GM12878 (cell line): Measurements from ENCODE around the gene BCL2L13. TPM values are rescaled to one million over a fixed set of nuclear protein-coding genes. Genes with fewer than 3 reads are reported as not detected.

Experiments
- ATAC-seq: fragments of 200-7000 bp; cut with Tn5 transposase; 3 replicates; pipeline ENCODE4 v1.9.1; 2020; ENCODE audit warnings: mild to moderate bottlenecking, moderate library complexity
- BruUV-seq: library from RNA; stranded (reverse); fragments of 400-500 nt; replicated peaks from 2 replicates; lab custom pipeline; 2021; lab: Mats Ljungman, UMichigan
- CTCF ChIA-PET: fragments of 300-600 bp; sonication (Branson Sonifier 250); formaldehyde crosslinking; extraction: SDS; loops from one replicate; lab custom pipeline; 2021; ENCODE audit warnings: inconsistent platforms; lab: Yijun Ruan, JAX
- POLR2A ChIA-PET: fragments of 350-600 bp; formaldehyde crosslinking; extraction: SDS; loops from one replicate; lab custom pipeline; 2021; ENCODE audit warnings: inconsistent platforms; lab: Charles Lee
- RAD21 ChIA-PET: fragments of 300-600 bp; sonication (Branson Sonifier 250); formaldehyde crosslinking; loops from one replicate; lab custom pipeline; 2023; ENCODE audit warnings: antibody characterized with exemption; ENCODE audit not compliant: unreplicated experiment; lab: Charles Lee
- SMC1A ChIA-PET: fragments of 300-600 bp; sonication (Branson Sonifier 250); formaldehyde crosslinking; loops from one replicate; lab custom pipeline; 2023; ENCODE audit not compliant: unreplicated experiment, uncharacterized antibody; lab: Charles Lee
- DNase-seq: peaks from one replicate; pipeline ENCODE4 v3.0.0-alpha.2; 2011; ENCODE audit warnings: low read depth, low spot score
- FAIRE-seq: peaks from 3 replicates; lab custom pipeline; 2011; peaks lifted over from hg19 to GRCh38; lab: Jason Lieb, UNC
- H2AFZ ChIP-seq: 2 replicates; pipeline ENCODE4 v1.6.0; 2011; ENCODE audit warnings: low read depth, low read length, control low read depth; ENCODE audit not compliant: control insufficient read depth
- H3K27ac ChIP-seq: 2 replicates; pipeline ENCODE4 v1.5.1; 2011; ENCODE audit warnings: control low read depth; ENCODE audit not compliant: control insufficient read depth, insufficient read depth
- H3K27me3 ChIP-seq, 2 experiments: replicated peaks in 1 of 2; 2 replicates each; pipeline versions ENCODE4 v1.6.0 to v1.6.1; 2011; ENCODE audit warnings: low read length in 1 of 2; ENCODE audit not compliant: control insufficient read depth in 2 of 2, insufficient read depth in 2 of 2
- H3K36me3 ChIP-seq, 2 experiments: 2 replicates each; pipeline ENCODE4 v1.5.1; 2011; ENCODE audit warnings: low read length in 1 of 2; ENCODE audit not compliant: control insufficient read depth in 2 of 2, insufficient read depth in 2 of 2
- H3K4me1 ChIP-seq: 2 replicates; pipeline ENCODE4 v1.6.1; 2011; ENCODE audit warnings: mild to moderate bottlenecking, low read length, moderate library complexity, mixed read lengths; ENCODE audit not compliant: control insufficient read depth, insufficient read depth
- H3K4me2 ChIP-seq: 2 replicates; pipeline ENCODE4 v1.6.0; 2011; ENCODE audit warnings: control low read depth; ENCODE audit not compliant: control insufficient read depth, insufficient read depth
- H3K4me3 ChIP-seq: fragments of 200-600 bp; sonication (generic); 2 replicates; pipeline ENCODE4 v1.5.1; 2016
- H3K79me2 ChIP-seq: 2 replicates; pipeline ENCODE4 v1.6.0; 2011; ENCODE audit warnings: low read length; ENCODE audit not compliant: control insufficient read depth, insufficient read depth
- H3K9ac ChIP-seq: 2 replicates; pipeline ENCODE4 v1.8.0; 2011; ENCODE audit warnings: low read length, control low read depth, mixed read lengths; ENCODE audit not compliant: control insufficient read depth, insufficient read depth
- H3K9me3 ChIP-seq: replicated peaks from 3 replicates; pipeline ENCODE4 v1.5.1; 2011; ENCODE audit warnings: mild to moderate bottlenecking, low read length; ENCODE audit not compliant: control insufficient read depth, insufficient read depth
- H4K20me1 ChIP-seq: 2 replicates; pipeline ENCODE4 v1.6.0; 2011; ENCODE audit not compliant: control insufficient read depth, insufficient read depth
- ATF3 ChIP-seq: IDR thresholded peaks from 2 replicates; pipeline ENCODE4 v1.6.1; 2011; ENCODE audit warnings: low read depth, mild to moderate bottlenecking, low read length, moderate library complexity, borderline replicate concordance; ENCODE audit errors: extremely low read depth
- FOXM1 ChIP-seq: IDR thresholded peaks from 2 replicates; pipeline ENCODE4 v1.6.1; 2012; ENCODE audit warnings: low read depth, mild to moderate bottlenecking, inconsistent platforms, low read length, moderate library complexity
- MAX ChIP-seq: IDR thresholded peaks from 2 replicates; pipeline ENCODE4 v1.6.1; 2012; ENCODE audit warnings: low read depth, low read length, improper control_type of control experiment
- NFIC ChIP-seq: IDR thresholded peaks from 2 replicates; pipeline ENCODE4 v1.6.1; 2012; ENCODE audit warnings: low read depth, mild to moderate bottlenecking, inconsistent platforms, low read length, moderate library complexity
- PKNOX1 ChIP-seq: fragments of 450-650 bp; IDR thresholded peaks from 2 replicates; pipeline ENCODE4 v1.6.1; 2016; ENCODE audit warnings: mild to moderate bottlenecking
- SP1 ChIP-seq: IDR thresholded peaks from one replicate; pipeline ENCODE4 v1.6.1; 2011; ENCODE audit warnings: low read depth, low read length
- TARDBP ChIP-seq: IDR thresholded peaks from 2 replicates; pipeline ENCODE4 v1.6.1; 2016; ENCODE audit warnings: borderline replicate concordance
- ZNF592 ChIP-seq: fragments of 450-650 bp; IDR thresholded peaks from 2 replicates; pipeline ENCODE4 v1.6.1; 2017; ENCODE audit warnings: mild to moderate bottlenecking, moderate library complexity
- ZNF687 ChIP-seq: fragments of 450-650 bp; IDR thresholded peaks from 2 replicates; pipeline ENCODE4 v1.6.1; 2017; ENCODE audit warnings: mild to moderate bottlenecking, moderate library complexity
- WGBS: methylation state at CpG from one replicate; pipeline ENCODE4 v1.1.6; 2016; ENCODE audit warnings: low lambda C conversion rate; ENCODE audit not compliant: insufficient replicate concordance, insufficient coverage; ENCODE audit errors: missing lambda C conversion rate; 5-methylcytosine and 5-hydroxymethylcytosine counted together
- in situ Hi-C: fragments of 300-500 bp; cut with MboI; formaldehyde crosslinking; loops from 9 replicates; pipeline ENCODE4 v1.14.3; 2018; ENCODE audit warnings: mixed read lengths
- intact Hi-C: fragments of 100-400 bp; cut with micrococcal nuclease; formaldehyde crosslinking; loops from one replicate; pipeline ENCODE4 v1.14.2; 2022; ENCODE audit not compliant: unreplicated experiment
- polyA plus RNA-seq, 11 experiments: library from polyadenylated mRNA; depleted of rRNA in 4 of 11; unstranded in 6 of 11; stranded (reverse) in 5 of 11; fragments of >200 nt; fragmentation: Nextera tagmentation in 4 of 11; fragmentation: Illumina TruSeq in 1 of 11; extraction: Ambion mirVana in 4 of 11; extraction: Trizol in 1 of 11; gene quantifications; 1 replicate in 1 of 11; 2 replicates in 10 of 11; pipeline versions ENCODE4 v1.2.1 to v1.2.3, GENCODE V29; 2011 to 2016; ENCODE audit warnings: inconsistent platforms in 2 of 11, missing spikeins in 2 of 11, low read depth in 1 of 11
- total RNA-seq, 4 experiments: library from RNA; depleted of rRNA in 3 of 4; stranded (reverse); fragments of >200 nt in 3 of 4; fragmentation: Illumina TruSeq in 1 of 4; extraction: Trizol in 1 of 4; gene quantifications; 2 replicates each; pipeline versions ENCODE4 v1.2.1 to v1.2.3, GENCODE V29; 2013 to 2021

The BCL2L13 gene
- total and polyA plus RNA-seq, 10 of the 15 experiments (the other 5 are each of a cell fraction or from before 2014, with no cell fraction given), result 18.6 to 30.6 (median 28.2) TPM

- no peak for ATAC-seq
- no TSS peak for BruUV-seq
- Histone ChIP-seq H3K9me3 (no peaks in the 10 kb centered on the region), H3K36me3 (no peaks in the 10 kb centered on the region; a peak in 1 of 4 replicates), H3K4me2 (no peak overlapping the region), H3K9ac (no peak overlapping the region), H2AFZ (no peak overlapping the region), H4K20me1 (no peaks in the 10 kb centered on the region), H3K4me3 (no peak overlapping the region), H3K4me1 (no peaks in the 10 kb centered on the region), H3K79me2 (no peaks in the 10 kb centered on the region), H3K27me3 (no peaks in the 10 kb centered on the region), H3K27ac (no peak overlapping the region)
- CTCF ChIA-PET, result no interaction called here
- SMC1A ChIA-PET, result interaction anchor here (1.1 kb wide), 1 partner anchor 31 kb away, joined by 4 read pairs; no protein-coding TSS in a partner anchor
- POLR2A ChIA-PET, result interaction anchor here (0.6 kb wide), 1 partner anchor 1409 kb away, joined by 3 read pairs; no protein-coding TSS in a partner anchor
- 96% methylated on average over 1 of the region's 1 CpG for WGBS
- no peak for FAIRE-seq
- intact Hi-C loops (no loop called here), in situ Hi-C loops (no loop called here)
- RAD21 ChIA-PET, result no interaction called here
- TF ChIP-seq MAX (no peak), SP1 (no peak), ATF3 (no peak), ZNF592 (no peak), PKNOX1 (no peak), ZNF687 (no peak), FOXM1 (no peak), TARDBP (no peak), NFIC (no peak)
- DNase-seq, result no peak
These were observed 37.0 kb downstream of the BCL2L13 start for GRCh38 chr22:17675584-17675983.
